Measurements from ENCODE around the gene CELA3A. TPM values are rescaled to one million over a fixed set of nuclear protein-coding genes. Genes with fewer than 3 reads are reported as not detected.
"Not testable (repeated sequence)": the region's sequence is repeated elsewhere in the genome, so short reads cannot be mapped to it uniquely, and the experiment has no call there.

CELA3A gene
- polyA plus RNA-seq, 3 donors = not detected

GRCh38 chr1:21976703-21977239, 24.7 kb upstream of the CELA3A start, which contains the start of gene CELA3B:
CELA3B (plus strand) TSS chr1:21977022; CDS start chr1:21977040, 18 bp downstream.
- H3K27me3 ChIP-seq (ENCODE audit: control insufficient read depth in 2 of 2, insufficient read depth in 2 of 2, low read length in 2 of 2); DNase-seq; H3K79me2 ChIP-seq (ENCODE audit: insufficient read depth, low read length); H3K4me2 ChIP-seq (replicated peaks; ENCODE audit: extremely low read depth, low read length, poor library complexity, severe bottlenecking); H3K4me1 ChIP-seq (ENCODE audit: control insufficient read depth in 1 of 2, insufficient read depth in 2 of 2, low read length in 2 of 2); H3K27me3 Mint-ChIP-seq (ENCODE audit: low read depth in 3 of 3); H3K4me1 Mint-ChIP-seq; H3K36me3 Mint-ChIP-seq; H3K36me3 ChIP-seq (replicated peaks in 1 of 2; ENCODE audit: control insufficient read depth in 1 of 2, insufficient read depth in 2 of 2, low read length in 2 of 2); H3K9me3 Mint-ChIP-seq; H3K4me3 Mint-ChIP-seq; intact Hi-C loops (cut with micrococcal nuclease); H3K9ac ChIP-seq (ENCODE audit: insufficient read depth, low read length, poor library complexity, severe bottlenecking); H3K27ac ChIP-seq (ENCODE audit: low read depth in 1 of 2, low read length in 2 of 2); H4K20me1 ChIP-seq (ENCODE audit: insufficient read depth, low read length); H3K4me3 ChIP-seq (replicated peaks in 1 of 3; ENCODE audit: low read depth in 2 of 3, low read length in 3 of 3); H2AFZ ChIP-seq (ENCODE audit: insufficient read depth, low read depth, low read length, poor library complexity, severe bottlenecking); H3K9me3 ChIP-seq (replicated peaks in 1 of 2; ENCODE audit: control insufficient read depth in 1 of 2, insufficient read depth in 1 of 2, low read length in 2 of 2): not testable (repeated sequence)
- H3K27ac Mint-ChIP-seq = peak within 1 kb of the TSS in 1 of 7 donors; percentile 37
- 100% methylated on average over 6 of the region's 9 CpGs for WGBS (ENCODE audit: insufficient coverage)

GRCh38 chr1:21978209-21978608, 23.2 kb upstream of the CELA3A start:
- WGBS (ENCODE audit: insufficient coverage) = 91% methylated on average over 10 of the region's 11 CpGs
- H3K9me3 ChIP-seq (replicated peaks in 1 of 2; ENCODE audit: control insufficient read depth in 1 of 2, insufficient read depth in 1 of 2, low read length in 2 of 2); H4K20me1 ChIP-seq (ENCODE audit: insufficient read depth, low read length); H3K4me2 ChIP-seq (replicated peaks; ENCODE audit: extremely low read depth, low read length, poor library complexity, severe bottlenecking); H3K27me3 ChIP-seq (ENCODE audit: control insufficient read depth in 2 of 2, insufficient read depth in 2 of 2, low read length in 2 of 2); H2AFZ ChIP-seq (ENCODE audit: insufficient read depth, low read depth, low read length, poor library complexity, severe bottlenecking); H3K27me3 Mint-ChIP-seq (ENCODE audit: low read depth in 3 of 3); H3K36me3 Mint-ChIP-seq; DNase-seq; H3K36me3 ChIP-seq (replicated peaks in 1 of 2; ENCODE audit: control insufficient read depth in 1 of 2, insufficient read depth in 2 of 2, low read length in 2 of 2); H3K79me2 ChIP-seq (ENCODE audit: insufficient read depth, low read length); H3K4me1 Mint-ChIP-seq; H3K4me1 ChIP-seq (ENCODE audit: control insufficient read depth in 1 of 2, insufficient read depth in 2 of 2, low read length in 2 of 2); H3K9ac ChIP-seq (ENCODE audit: insufficient read depth, low read length, poor library complexity, severe bottlenecking); intact Hi-C loops (cut with micrococcal nuclease); H3K27ac ChIP-seq (ENCODE audit: low read depth in 1 of 2, low read length in 2 of 2); H3K4me3 ChIP-seq (replicated peaks in 1 of 3; ENCODE audit: low read depth in 2 of 3, low read length in 3 of 3); H3K9me3 Mint-ChIP-seq; H3K4me3 Mint-ChIP-seq: not testable (repeated sequence)
- peak overlapping the region in 1 of 7 donors; percentile 15 for H3K27ac Mint-ChIP-seq

DNA sequence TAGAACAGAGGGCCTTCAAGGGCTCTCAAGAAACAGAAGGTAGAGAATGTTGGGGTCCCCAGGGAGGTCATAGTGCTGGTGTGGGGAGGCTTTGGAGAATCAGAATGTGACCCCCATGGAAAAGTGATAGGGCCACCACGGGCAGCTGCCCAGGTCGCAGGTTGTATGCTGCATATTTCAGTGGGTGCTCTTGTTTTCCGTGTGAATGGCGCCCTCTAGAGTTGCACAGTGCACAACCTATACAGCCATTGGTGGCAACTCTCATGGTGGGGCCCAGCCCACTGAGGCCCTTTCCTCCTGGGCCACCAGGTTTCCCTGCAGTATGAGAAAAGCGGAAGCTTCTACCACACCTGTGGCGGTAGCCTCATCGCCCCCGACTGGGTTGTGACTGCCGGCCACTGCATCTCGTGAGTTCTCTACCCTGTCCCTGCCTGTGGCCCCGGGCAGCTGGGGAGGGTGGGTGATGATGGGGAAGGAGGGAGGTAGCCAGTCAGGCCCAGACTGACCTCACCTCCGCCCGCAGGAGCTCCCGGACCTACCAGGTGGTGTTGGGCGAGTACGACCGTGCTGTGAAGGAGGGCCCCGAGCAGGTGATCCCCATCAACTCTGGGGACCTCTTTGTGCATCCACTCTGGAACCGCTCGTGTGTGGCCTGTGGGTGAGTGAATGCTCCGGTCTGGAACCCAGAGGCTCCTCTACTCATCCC, 20.8 kb upstream of the CELA3A start:
- 88% methylated on average over 13 of the region's 21 CpGs for WGBS (ENCODE audit: insufficient coverage)

DNA sequence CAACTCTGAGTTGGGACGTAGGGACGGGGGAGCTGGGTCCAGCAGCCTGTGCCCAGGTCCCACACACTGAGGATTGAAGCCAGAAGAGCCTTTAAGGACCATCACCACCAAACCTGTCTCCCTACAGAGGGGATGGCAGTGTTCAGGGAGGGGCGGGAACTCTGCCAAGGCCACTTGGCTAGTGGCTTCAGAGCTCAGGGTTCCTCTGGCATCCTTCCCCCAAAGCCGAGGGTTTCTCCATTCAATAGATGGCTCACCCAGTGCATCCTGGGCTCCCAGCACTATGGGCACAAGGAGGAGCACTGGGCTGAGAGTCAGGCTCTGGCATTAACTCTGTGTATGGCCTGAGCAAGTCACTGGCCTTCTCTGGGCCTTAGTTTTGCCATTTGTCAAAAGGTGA, 20.2 kb upstream of the CELA3A start:
- H3K27ac Mint-ChIP-seq; H3K36me3 ChIP-seq (replicated peaks in 1 of 2; ENCODE audit: control insufficient read depth in 1 of 2, insufficient read depth in 2 of 2, low read length in 2 of 2); H3K27ac ChIP-seq (ENCODE audit: low read depth in 1 of 2, low read length in 2 of 2); intact Hi-C loops (cut with micrococcal nuclease); H3K27me3 ChIP-seq (ENCODE audit: control insufficient read depth in 2 of 2, insufficient read depth in 2 of 2, low read length in 2 of 2); H3K4me1 Mint-ChIP-seq; H3K27me3 Mint-ChIP-seq (ENCODE audit: low read depth in 3 of 3); DNase-seq; H3K9me3 ChIP-seq (replicated peaks in 1 of 2; ENCODE audit: control insufficient read depth in 1 of 2, insufficient read depth in 1 of 2, low read length in 2 of 2); H3K36me3 Mint-ChIP-seq; H2AFZ ChIP-seq (ENCODE audit: insufficient read depth, low read depth, low read length, poor library complexity, severe bottlenecking); H4K20me1 ChIP-seq (ENCODE audit: insufficient read depth, low read length); H3K4me1 ChIP-seq (ENCODE audit: control insufficient read depth in 1 of 2, insufficient read depth in 2 of 2, low read length in 2 of 2); H3K79me2 ChIP-seq (ENCODE audit: insufficient read depth, low read length); H3K9me3 Mint-ChIP-seq; H3K4me2 ChIP-seq (replicated peaks; ENCODE audit: extremely low read depth, low read length, poor library complexity, severe bottlenecking); H3K4me3 Mint-ChIP-seq; H3K4me3 ChIP-seq (replicated peaks in 1 of 3; ENCODE audit: low read depth in 2 of 3, low read length in 3 of 3); H3K9ac ChIP-seq (ENCODE audit: insufficient read depth, low read length, poor library complexity, severe bottlenecking): not testable (repeated sequence)
- WGBS (ENCODE audit: insufficient coverage) = 88% methylated on average over 1 of the region's 4 CpGs

More for the DNA sequence above, 20.8 kb upstream of the CELA3A start:
- H3K9me3 ChIP-seq (replicated peaks in 1 of 2; ENCODE audit: control insufficient read depth in 1 of 2, insufficient read depth in 1 of 2, low read length in 2 of 2); H3K27me3 Mint-ChIP-seq (ENCODE audit: low read depth in 3 of 3); H3K79me2 ChIP-seq (ENCODE audit: insufficient read depth, low read length); H3K36me3 Mint-ChIP-seq; H3K4me3 Mint-ChIP-seq; H3K9ac ChIP-seq (ENCODE audit: insufficient read depth, low read length, poor library complexity, severe bottlenecking); intact Hi-C loops (cut with micrococcal nuclease); H3K9me3 Mint-ChIP-seq; H4K20me1 ChIP-seq (ENCODE audit: insufficient read depth, low read length); DNase-seq; H3K4me1 ChIP-seq (ENCODE audit: control insufficient read depth in 1 of 2, insufficient read depth in 2 of 2, low read length in 2 of 2); H3K4me2 ChIP-seq (replicated peaks; ENCODE audit: extremely low read depth, low read length, poor library complexity, severe bottlenecking); H2AFZ ChIP-seq (ENCODE audit: insufficient read depth, low read depth, low read length, poor library complexity, severe bottlenecking); H3K4me3 ChIP-seq (replicated peaks in 1 of 3; ENCODE audit: low read depth in 2 of 3, low read length in 3 of 3); H3K27ac Mint-ChIP-seq; H3K27me3 ChIP-seq (ENCODE audit: control insufficient read depth in 2 of 2, insufficient read depth in 2 of 2, low read length in 2 of 2); H3K36me3 ChIP-seq (replicated peaks in 1 of 2; ENCODE audit: control insufficient read depth in 1 of 2, insufficient read depth in 2 of 2, low read length in 2 of 2); H3K4me1 Mint-ChIP-seq; H3K27ac ChIP-seq (ENCODE audit: low read depth in 1 of 2, low read length in 2 of 2): not testable (repeated sequence)

All from CD14-positive monocyte (primary cell).